ENCODE data around the gene MEG3.

Gene MEG3

DNA sequence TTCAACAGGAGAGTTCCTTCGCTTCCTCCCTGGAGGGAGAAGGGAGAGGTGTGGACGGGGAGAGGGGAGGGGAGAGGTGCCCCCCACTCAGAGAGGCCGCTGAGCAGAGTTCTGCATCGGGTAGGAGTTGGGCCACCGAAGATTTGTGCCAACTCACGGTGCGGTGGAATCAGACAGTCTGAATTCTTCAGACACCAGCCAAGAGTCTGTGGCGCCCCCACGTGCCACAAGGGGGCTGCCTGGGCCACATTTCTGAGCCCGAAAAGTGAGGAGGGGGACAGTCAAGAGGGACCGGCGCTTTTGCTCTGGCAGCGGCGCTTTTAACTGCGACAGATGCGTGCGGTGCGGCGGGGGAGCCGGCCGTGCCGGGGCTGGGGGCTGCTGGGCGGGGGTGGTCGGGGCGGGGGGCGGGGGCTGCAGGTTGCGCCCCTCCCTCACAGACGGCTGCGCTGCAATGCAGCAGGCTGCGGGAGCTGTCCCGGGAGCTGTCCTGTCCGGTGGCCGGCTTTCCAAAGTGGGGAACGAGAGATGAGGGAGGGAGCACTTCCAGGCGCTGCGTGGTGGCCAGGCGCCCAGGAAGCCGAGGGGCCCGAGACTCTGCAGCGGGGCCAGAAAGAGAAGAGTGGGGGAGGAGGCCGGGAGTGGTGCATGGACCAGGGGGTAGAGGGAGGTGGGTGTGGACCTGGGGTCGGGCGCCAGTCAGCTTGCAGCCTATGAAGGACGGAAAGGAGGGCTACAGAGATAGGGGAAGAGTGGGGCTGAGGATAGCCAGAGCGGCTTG is 78.6 kb downstream of the MEG3 start:
- ChIA-PET CTCF (interaction anchor here (0.6 to 1.8 kb wide), 3 partner anchors 279 to 488 kb away, joined by 3 to 6 read pairs (median 6); no protein-coding TSS in a partner anchor), POLR2A (no interaction called here)
- TF ChIP-seq FOXK2 (IDR thresholded peaks at IDR 0.05) = no peak
- TF ChIP-seq BHLHE40 (IDR thresholded peaks at IDR 0.05; ENCODE audit: borderline replicate concordance) = no peak
- peak; percentile 39 for DNase-seq (ENCODE audit: extremely low spot score)

DNA sequence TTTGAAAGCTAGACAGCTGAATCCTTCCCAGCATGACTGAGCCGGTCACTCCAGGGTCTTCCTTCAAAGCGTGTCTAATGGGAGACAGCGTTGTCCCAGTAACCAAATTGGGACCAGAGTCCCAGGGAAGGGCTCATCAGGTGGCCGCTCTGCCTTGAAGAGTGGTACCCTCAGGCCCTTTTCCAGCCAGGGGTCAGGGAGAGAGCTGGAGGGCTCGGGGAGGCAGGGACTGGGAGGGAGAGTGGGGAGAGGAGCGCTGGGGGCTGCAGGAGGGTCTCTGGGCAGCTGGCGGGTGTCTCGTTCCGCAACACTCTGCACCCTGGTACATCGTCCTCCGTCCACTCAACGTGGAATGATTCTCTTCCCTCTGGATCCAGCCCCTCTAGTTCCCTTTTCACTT is 79.2 kb downstream of the MEG3 start:
- ChIA-PET POLR2A (no interaction called here), CTCF (interaction anchor here (0.6 to 1.8 kb wide), 5 partner anchors 54 to 487 kb away, joined by 3 to 6 read pairs (median 4); no protein-coding TSS in a partner anchor)
- DNase-seq (ENCODE audit: extremely low spot score) = no peak
- TF ChIP-seq BHLHE40 (IDR thresholded peaks at IDR 0.05; ENCODE audit: borderline replicate concordance) (no peak), HDGF (IDR thresholded peaks at IDR 0.05; ENCODE audit: borderline replicate concordance) (no peak), FOXK2 (IDR thresholded peaks at IDR 0.05) (no peak)

DNA sequence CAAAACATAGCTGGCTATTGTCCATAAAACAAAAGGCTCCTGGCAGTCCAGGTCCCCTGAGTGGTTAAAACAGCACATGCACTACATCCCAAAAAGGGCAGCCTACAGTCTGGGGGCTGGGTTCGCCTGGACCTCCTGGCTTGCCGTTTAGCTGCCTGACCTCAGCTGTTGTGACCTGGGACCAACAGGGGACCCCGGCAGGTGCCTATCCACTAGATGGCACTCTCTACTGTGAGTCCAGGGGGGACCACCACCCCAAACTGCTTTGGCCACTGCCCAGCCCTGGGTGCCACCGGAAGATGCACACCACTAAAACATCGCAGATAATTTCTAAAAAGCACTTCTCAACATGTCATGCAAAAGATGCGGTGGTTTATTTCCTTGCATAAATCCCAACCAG is 80.5 kb downstream of the MEG3 start:
- TF ChIP-seq FOXM1 (IDR thresholded peaks at IDR 0.05; ENCODE audit: borderline replicate concordance) (no peak), NFRKB (IDR thresholded peaks at IDR 0.05) (no peak), SP1 (IDR thresholded peaks at IDR 0.05) (no peak), BHLHE40 (IDR thresholded peaks at IDR 0.05; ENCODE audit: borderline replicate concordance) (no peak), CTBP1 (IDR thresholded peaks at IDR 0.05; ENCODE audit: borderline replicate concordance) (no peak), HDGF (IDR thresholded peaks at IDR 0.05; ENCODE audit: borderline replicate concordance) (no peak), FOXA1 (IDR thresholded peaks at IDR 0.05) (no peak), FOXK2 (IDR thresholded peaks at IDR 0.05) (no peak), L3MBTL2 (conservative IDR thresholded peaks at IDR 0.05) (no peak), SUZ12 (IDR thresholded peaks at IDR 0.05) (no peak), ELF4 (IDR thresholded peaks at IDR 0.05) (no peak), TARDBP (IDR thresholded peaks at IDR 0.05) (no peak)
- CTCF ChIA-PET = interaction anchor here (0.6 to 1.8 kb wide), 6 partner anchors 56 to 333 kb away, joined by 3 to 6 read pairs (median 4); no protein-coding TSS in a partner anchor
- DNase-seq (ENCODE audit: extremely low spot score) = no peak

GRCh38 chr14:100907240-100907639 is 81.3 kb downstream of the MEG3 start:
- no peak for TF ChIP-seq FOXA1 (IDR thresholded peaks at IDR 0.05)
- no peak for TF ChIP-seq NFRKB (IDR thresholded peaks at IDR 0.05)
- no peak for TF ChIP-seq SUZ12 (IDR thresholded peaks at IDR 0.05)
- no peak for TF ChIP-seq ELF4 (IDR thresholded peaks at IDR 0.05)
- no peak for TF ChIP-seq FOXK2 (IDR thresholded peaks at IDR 0.05)
- no peak for TF ChIP-seq HDGF (IDR thresholded peaks at IDR 0.05; ENCODE audit: borderline replicate concordance)
- POLR2A ChIA-PET = no interaction called here
- CTCF ChIA-PET = interaction anchor here (0.5 to 0.7 kb wide), 2 partner anchors 17 to 824 kb away, joined by 3 read pairs; no protein-coding TSS in a partner anchor
- no peak for DNase-seq (ENCODE audit: extremely low spot score)

More for the DNA sequence above, 80.5 kb downstream of the MEG3 start:
- POLR2A ChIA-PET = no interaction called here

- no peak for DNase-seq (ENCODE audit: extremely low spot score)
- TF ChIP-seq LEF1 (IDR thresholded peaks at IDR 0.05; ENCODE audit: borderline replicate concordance) (no peak), ARNT (IDR thresholded peaks at IDR 0.05) (no peak), BHLHE40 (IDR thresholded peaks at IDR 0.05; ENCODE audit: borderline replicate concordance) (no peak), SP1 (IDR thresholded peaks at IDR 0.05) (no peak), CTBP1 (IDR thresholded peaks at IDR 0.05; ENCODE audit: borderline replicate concordance) (no peak), ELF4 (IDR thresholded peaks at IDR 0.05) (no peak), HDGF (IDR thresholded peaks at IDR 0.05; ENCODE audit: borderline replicate concordance) (no peak), FOXA1 (IDR thresholded peaks at IDR 0.05) (no peak), NFRKB (IDR thresholded peaks at IDR 0.05) (no peak), ZNF384 (IDR thresholded peaks at IDR 0.05) (no peak), FOXM1 (IDR thresholded peaks at IDR 0.05; ENCODE audit: borderline replicate concordance) (no peak), L3MBTL2 (conservative IDR thresholded peaks at IDR 0.05) (no peak), SUZ12 (IDR thresholded peaks at IDR 0.05) (no peak), FOXK2 (IDR thresholded peaks at IDR 0.05) (no peak), TARDBP (IDR thresholded peaks at IDR 0.05) (no peak)
- TF ChIP-seq, protein P1, sequence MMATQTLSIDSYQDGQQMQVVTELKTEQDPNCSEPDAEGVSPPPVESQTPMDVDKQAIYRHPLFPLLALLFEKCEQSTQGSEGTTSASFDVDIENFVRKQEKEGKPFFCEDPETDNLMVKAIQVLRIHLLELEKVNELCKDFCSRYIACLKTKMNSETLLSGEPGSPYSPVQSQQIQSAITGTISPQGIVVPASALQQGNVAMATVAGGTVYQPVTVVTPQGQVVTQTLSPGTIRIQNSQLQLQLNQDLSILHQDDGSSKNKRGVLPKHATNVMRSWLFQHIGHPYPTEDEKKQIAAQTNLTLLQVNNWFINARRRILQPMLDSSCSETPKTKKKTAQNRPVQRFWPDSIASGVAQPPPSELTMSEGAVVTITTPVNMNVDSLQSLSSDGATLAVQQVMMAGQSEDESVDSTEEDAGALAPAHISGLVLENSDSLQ (IDR thresholded peaks at IDR 0.05) = no peak
- POLR2A ChIA-PET = no interaction called here
- CTCF ChIA-PET = no interaction called here
Observed at GRCh38 chr14:100909439-100909838, 83.5 kb downstream of the MEG3 start.

Measured in HEK293T (cell line).